GM12878 (cell line): Measurements from ENCODE around the gene LMNB1. TPM values are rescaled to one million over a fixed set of nuclear protein-coding genes. Genes with fewer than 3 reads are reported as not detected.

Experiments used
- ATAC-seq: fragments of 200-7000 bp; cut with Tn5 transposase; 3 replicates; pipeline ENCODE4 v1.9.1; 2020; ENCODE audit warnings: mild to moderate bottlenecking, moderate library complexity
- BruUV-seq: library from RNA; stranded (reverse); fragments of 400-500 nt; replicated peaks from 2 replicates; lab custom pipeline; 2021; lab: Mats Ljungman, UMichigan
- CTCF ChIA-PET: fragments of 300-600 bp; sonication (Branson Sonifier 250); formaldehyde crosslinking; extraction: SDS; loops from one replicate; lab custom pipeline; 2021; ENCODE audit warnings: inconsistent platforms; lab: Yijun Ruan, JAX
- POLR2A ChIA-PET: fragments of 350-600 bp; formaldehyde crosslinking; extraction: SDS; loops from one replicate; lab custom pipeline; 2021; ENCODE audit warnings: inconsistent platforms; lab: Charles Lee
- RAD21 ChIA-PET: fragments of 300-600 bp; sonication (Branson Sonifier 250); formaldehyde crosslinking; loops from one replicate; lab custom pipeline; 2023; ENCODE audit warnings: antibody characterized with exemption; ENCODE audit not compliant: unreplicated experiment; lab: Charles Lee
- SMC1A ChIA-PET: fragments of 300-600 bp; sonication (Branson Sonifier 250); formaldehyde crosslinking; loops from one replicate; lab custom pipeline; 2023; ENCODE audit not compliant: unreplicated experiment, uncharacterized antibody; lab: Charles Lee
- DNase-seq: peaks from one replicate; pipeline ENCODE4 v3.0.0-alpha.2; 2011; ENCODE audit warnings: low read depth, low spot score
- FAIRE-seq: peaks from 3 replicates; lab custom pipeline; 2011; peaks lifted over from hg19 to GRCh38; lab: Jason Lieb, UNC
- H2AFZ ChIP-seq: 2 replicates; pipeline ENCODE4 v1.6.0; 2011; ENCODE audit warnings: low read depth, low read length, control low read depth; ENCODE audit not compliant: control insufficient read depth
- H3K27ac ChIP-seq: 2 replicates; pipeline ENCODE4 v1.5.1; 2011; ENCODE audit warnings: control low read depth; ENCODE audit not compliant: control insufficient read depth, insufficient read depth
- H3K27me3 ChIP-seq, 2 experiments: replicated peaks in 1 of 2; 2 replicates each; pipeline versions ENCODE4 v1.6.0 to v1.6.1; 2011; ENCODE audit warnings: low read length in 1 of 2; ENCODE audit not compliant: control insufficient read depth in 2 of 2, insufficient read depth in 2 of 2
- H3K36me3 ChIP-seq, 2 experiments: 2 replicates each; pipeline ENCODE4 v1.5.1; 2011; ENCODE audit warnings: low read length in 1 of 2; ENCODE audit not compliant: control insufficient read depth in 2 of 2, insufficient read depth in 2 of 2
- H3K4me1 ChIP-seq: 2 replicates; pipeline ENCODE4 v1.6.1; 2011; ENCODE audit warnings: mild to moderate bottlenecking, low read length, moderate library complexity, mixed read lengths; ENCODE audit not compliant: control insufficient read depth, insufficient read depth
- H3K4me2 ChIP-seq: 2 replicates; pipeline ENCODE4 v1.6.0; 2011; ENCODE audit warnings: control low read depth; ENCODE audit not compliant: control insufficient read depth, insufficient read depth
- H3K4me3 ChIP-seq: fragments of 200-600 bp; sonication (generic); 2 replicates; pipeline ENCODE4 v1.5.1; 2016
- H3K79me2 ChIP-seq: 2 replicates; pipeline ENCODE4 v1.6.0; 2011; ENCODE audit warnings: low read length; ENCODE audit not compliant: control insufficient read depth, insufficient read depth
- H3K9ac ChIP-seq: 2 replicates; pipeline ENCODE4 v1.8.0; 2011; ENCODE audit warnings: low read length, control low read depth, mixed read lengths; ENCODE audit not compliant: control insufficient read depth, insufficient read depth
- H3K9me3 ChIP-seq: replicated peaks from 3 replicates; pipeline ENCODE4 v1.5.1; 2011; ENCODE audit warnings: mild to moderate bottlenecking, low read length; ENCODE audit not compliant: control insufficient read depth, insufficient read depth
- H4K20me1 ChIP-seq: 2 replicates; pipeline ENCODE4 v1.6.0; 2011; ENCODE audit not compliant: control insufficient read depth, insufficient read depth
- BHLHE40 ChIP-seq, 2 experiments: fragments of 450-650 bp in 1 of 2; IDR thresholded peaks; 2 replicates each; pipeline ENCODE4 v1.6.1; 2011 to 2017; ENCODE audit warnings: low read depth in 2 of 2, borderline replicate concordance in 1 of 2, improper control_type of control experiment in 1 of 2, low read length in 1 of 2, mild to moderate bottlenecking in 1 of 2
- CBX3 ChIP-seq: fragments of 200-600 bp; sonication (generic); IDR thresholded peaks from 2 replicates; pipeline ENCODE4 v1.6.1; 2016; ENCODE audit warnings: low read depth, borderline replicate concordance
- EED ChIP-seq: sonication (generic); IDR thresholded peaks from 2 replicates; pipeline ENCODE4 v1.6.1; 2016; ENCODE audit warnings: antibody characterized with exemption, low read depth
- FOS ChIP-seq: IDR thresholded peaks from 3 replicates; pipeline ENCODE4 v1.6.1; 2011; ENCODE audit warnings: borderline replicate concordance; ENCODE audit not compliant: insufficient read length; ENCODE audit errors: extremely low read depth
- FOXM1 ChIP-seq: IDR thresholded peaks from 2 replicates; pipeline ENCODE4 v1.6.1; 2012; ENCODE audit warnings: low read depth, mild to moderate bottlenecking, inconsistent platforms, low read length, moderate library complexity
- NR2C2 ChIP-seq: IDR thresholded peaks from 2 replicates; pipeline ENCODE4 v1.6.1; 2011; ENCODE audit warnings: borderline replicate concordance, low read depth; ENCODE audit not compliant: control insufficient read depth, insufficient read length
- PAX5 ChIP-seq: IDR thresholded peaks from 2 replicates; pipeline ENCODE4 v1.6.1; 2011; ENCODE audit warnings: low read depth, low read length, borderline replicate concordance
- RAD21 ChIP-seq: IDR thresholded peaks from 2 replicates; pipeline ENCODE4 v1.6.1; 2011; ENCODE audit warnings: mild to moderate bottlenecking, low read depth, low read length, moderate library complexity; ENCODE audit not compliant: insufficient read depth
- SIX5 ChIP-seq: IDR thresholded peaks from 2 replicates; pipeline ENCODE4 v1.6.1; 2011; ENCODE audit warnings: mild to moderate bottlenecking, low read depth, low read length, moderate library complexity; ENCODE audit not compliant: severe bottlenecking
- SMC3 ChIP-seq: IDR thresholded peaks from 2 replicates; pipeline ENCODE4 v1.6.1; 2011; ENCODE audit warnings: low read length, improper control_type of control experiment, borderline replicate concordance
- ZBED1 ChIP-seq: IDR thresholded peaks from 2 replicates; pipeline ENCODE4 v1.6.1; 2016; ENCODE audit warnings: borderline replicate concordance
- ZSCAN29 ChIP-seq: fragments of 450-650 bp; IDR thresholded peaks from 2 replicates; pipeline ENCODE4 v1.6.1; 2017; ENCODE audit warnings: mild to moderate bottlenecking, moderate library complexity
- WGBS: methylation state at CpG from one replicate; pipeline ENCODE4 v1.1.6; 2016; ENCODE audit warnings: low lambda C conversion rate; ENCODE audit not compliant: insufficient replicate concordance, insufficient coverage; ENCODE audit errors: missing lambda C conversion rate; 5-methylcytosine and 5-hydroxymethylcytosine counted together
- in situ Hi-C: fragments of 300-500 bp; cut with MboI; formaldehyde crosslinking; loops from 9 replicates; pipeline ENCODE4 v1.14.3; 2018; ENCODE audit warnings: mixed read lengths
- intact Hi-C: fragments of 100-400 bp; cut with micrococcal nuclease; formaldehyde crosslinking; loops from one replicate; pipeline ENCODE4 v1.14.2; 2022; ENCODE audit not compliant: unreplicated experiment
- polyA plus RNA-seq, 11 experiments: library from polyadenylated mRNA; depleted of rRNA in 4 of 11; unstranded in 6 of 11; stranded (reverse) in 5 of 11; fragments of >200 nt; fragmentation: Nextera tagmentation in 4 of 11; fragmentation: Illumina TruSeq in 1 of 11; extraction: Ambion mirVana in 4 of 11; extraction: Trizol in 1 of 11; gene quantifications; 1 replicate in 1 of 11; 2 replicates in 10 of 11; pipeline versions ENCODE4 v1.2.1 to v1.2.3, GENCODE V29; 2011 to 2016; ENCODE audit warnings: inconsistent platforms in 2 of 11, missing spikeins in 2 of 11, low read depth in 1 of 11
- total RNA-seq, 4 experiments: library from RNA; depleted of rRNA in 3 of 4; stranded (reverse); fragments of >200 nt in 3 of 4; fragmentation: Illumina TruSeq in 1 of 4; extraction: Trizol in 1 of 4; gene quantifications; 2 replicates each; pipeline versions ENCODE4 v1.2.1 to v1.2.3, GENCODE V29; 2013 to 2021
- TF ChIP-seq, protein P1 (sequence below): IDR thresholded peaks from 2 replicates; pipeline ENCODE4 v1.6.1; 2011; ENCODE audit warnings: borderline replicate concordance, low read depth, mild to moderate bottlenecking, moderate library complexity, low read length; ENCODE audit not compliant: insufficient read depth, poor library complexity, severe bottlenecking
- TF ChIP-seq, protein P2 (sequence below), 3 experiments: IDR thresholded peaks in 2 of 3; conservative IDR thresholded peaks in 1 of 3; 2 replicates each; pipeline ENCODE4 v1.5.1; 2011; ENCODE audit warnings: low read depth in 3 of 3, low read length in 3 of 3, mild to moderate bottlenecking in 3 of 3, control low read depth in 2 of 3, moderate library complexity in 2 of 3, inconsistent platforms in 1 of 3, mixed read lengths in 1 of 3; ENCODE audit not compliant: control insufficient read depth in 2 of 3, insufficient read depth in 1 of 3; ENCODE audit errors: extremely low read depth in 1 of 3

LMNB1 gene
- total and polyA plus RNA-seq, 10 of the 15 experiments (the other 5 are each of a cell fraction or from before 2014, with no cell fraction given) = 7.0 to 185 (median 86.4) TPM

DNA sequence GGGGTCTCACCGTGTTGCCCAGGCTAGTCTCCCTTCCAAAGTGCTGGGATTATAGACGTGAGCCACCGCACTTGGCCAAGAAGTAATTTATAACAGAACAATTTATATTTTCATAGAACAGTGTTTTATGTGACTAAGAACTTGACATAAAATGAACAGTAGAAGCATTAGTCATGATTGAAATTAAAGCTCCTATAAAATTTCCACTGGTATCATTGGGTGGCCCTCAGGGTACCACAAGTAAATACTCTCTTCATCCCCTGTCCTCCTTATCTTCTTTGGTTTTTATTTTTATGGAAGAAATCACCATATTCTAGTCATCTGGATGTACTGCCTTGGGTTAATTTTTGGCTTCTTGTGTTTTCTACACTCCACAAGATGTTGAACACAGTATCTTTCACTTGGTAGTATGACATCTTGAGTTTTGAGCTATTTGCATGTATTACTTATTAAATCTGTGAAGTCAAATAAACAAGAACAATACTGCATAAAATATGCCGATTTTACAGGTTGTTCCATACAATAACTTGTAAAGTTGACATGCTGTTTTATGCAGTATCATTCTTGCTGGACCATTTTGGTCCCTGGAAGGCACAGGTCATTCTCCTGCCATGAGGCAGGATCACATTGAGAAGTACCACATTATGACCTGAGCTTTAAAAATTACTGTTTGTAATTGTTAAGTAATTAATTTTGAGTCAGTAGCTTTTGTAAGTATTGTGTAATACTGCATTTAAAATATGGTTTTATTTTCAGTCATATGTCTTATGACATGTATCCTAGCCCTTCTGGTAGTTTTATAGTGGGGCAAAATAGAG lies 24.4 kb downstream of the LMNB1 start (continued):
- TF ChIP-seq, protein P1, sequence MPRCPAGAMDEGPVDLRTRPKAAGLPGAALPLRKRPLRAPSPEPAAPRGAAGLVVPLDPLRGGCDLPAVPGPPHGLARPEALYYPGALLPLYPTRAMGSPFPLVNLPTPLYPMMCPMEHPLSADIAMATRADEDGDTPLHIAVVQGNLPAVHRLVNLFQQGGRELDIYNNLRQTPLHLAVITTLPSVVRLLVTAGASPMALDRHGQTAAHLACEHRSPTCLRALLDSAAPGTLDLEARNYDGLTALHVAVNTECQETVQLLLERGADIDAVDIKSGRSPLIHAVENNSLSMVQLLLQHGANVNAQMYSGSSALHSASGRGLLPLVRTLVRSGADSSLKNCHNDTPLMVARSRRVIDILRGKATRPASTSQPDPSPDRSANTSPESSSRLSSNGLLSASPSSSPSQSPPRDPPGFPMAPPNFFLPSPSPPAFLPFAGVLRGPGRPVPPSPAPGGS = no peak
- TF ChIP-seq ZBED1 = no peak
- no peak for TF ChIP-seq EED
- no peak for TF ChIP-seq SIX5
- TF ChIP-seq ZSCAN29 = no peak

DNA sequence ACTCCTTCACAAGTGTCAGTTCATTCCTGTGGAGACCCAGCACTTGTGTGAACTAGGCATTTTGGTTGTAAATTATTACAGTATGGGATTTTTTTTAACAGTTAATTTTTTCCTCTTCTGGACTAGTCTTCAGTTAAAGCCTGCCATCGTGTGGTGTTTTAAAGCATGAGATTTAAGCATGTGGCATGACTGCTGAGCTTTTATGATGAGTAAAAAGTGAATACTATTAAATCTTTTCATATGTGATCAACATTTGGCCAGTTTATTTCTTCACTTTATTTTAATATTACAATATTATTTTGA lies 25.0 kb downstream of the LMNB1 start:
- BruUV-seq = no TSS peak
- ATAC-seq (peak; percentile 68), DNase-seq (no peak), FAIRE-seq (no peak)
- CTCF ChIA-PET = interaction anchor here (0.5 to 11.2 kb wide), 17 partner anchors 8 to 511 kb away, joined by 3 to 108 read pairs (median 5); partner anchors contain the start of gene LMNB1
- SMC1A ChIA-PET = interaction anchor here (0.8 to 3.8 kb wide), 15 partner anchors 9 to 152 kb away, joined by 3 to 44 read pairs (median 6); no protein-coding TSS in a partner anchor
- in situ Hi-C loops (no loop called here), intact Hi-C loops (loop anchor here (1.0 kb wide), 2 partner anchors 22 to 126 kb away; no protein-coding TSS in a partner anchor)
- Histone ChIP-seq H3K79me2 (peaks cover 78% of the 10 kb centered on the region), H3K4me1 (peaks cover 7% of the 10 kb centered on the region; the same call in 1 of the 2 replicates), H3K4me3 (no peak overlapping the region), H3K9me3 (no peaks in the 10 kb centered on the region), H2AFZ (no peak overlapping the region), H3K27me3 (no peaks in the 10 kb centered on the region), H3K27ac (no peak overlapping the region), H3K9ac (no peak overlapping the region), H4K20me1 (no peaks in the 10 kb centered on the region), H3K4me2 (no peak overlapping the region), H3K36me3 (peaks cover 5 to 12% of the 10 kb centered on the region in 2 experiments)
- TF ChIP-seq BHLHE40 (IDR thresholded peaks at IDR 0.05; ENCODE audit: borderline replicate concordance in 1 of 2, low read depth in 2 of 2, low read length in 1 of 2) = no peak
- TF ChIP-seq RAD21 = peak; percentile 73
- no peak for TF ChIP-seq PAX5
- no peak for TF ChIP-seq FOS
- TF ChIP-seq CBX3 = no peak
- TF ChIP-seq FOXM1 = no peak
- TF ChIP-seq, protein P2, sequence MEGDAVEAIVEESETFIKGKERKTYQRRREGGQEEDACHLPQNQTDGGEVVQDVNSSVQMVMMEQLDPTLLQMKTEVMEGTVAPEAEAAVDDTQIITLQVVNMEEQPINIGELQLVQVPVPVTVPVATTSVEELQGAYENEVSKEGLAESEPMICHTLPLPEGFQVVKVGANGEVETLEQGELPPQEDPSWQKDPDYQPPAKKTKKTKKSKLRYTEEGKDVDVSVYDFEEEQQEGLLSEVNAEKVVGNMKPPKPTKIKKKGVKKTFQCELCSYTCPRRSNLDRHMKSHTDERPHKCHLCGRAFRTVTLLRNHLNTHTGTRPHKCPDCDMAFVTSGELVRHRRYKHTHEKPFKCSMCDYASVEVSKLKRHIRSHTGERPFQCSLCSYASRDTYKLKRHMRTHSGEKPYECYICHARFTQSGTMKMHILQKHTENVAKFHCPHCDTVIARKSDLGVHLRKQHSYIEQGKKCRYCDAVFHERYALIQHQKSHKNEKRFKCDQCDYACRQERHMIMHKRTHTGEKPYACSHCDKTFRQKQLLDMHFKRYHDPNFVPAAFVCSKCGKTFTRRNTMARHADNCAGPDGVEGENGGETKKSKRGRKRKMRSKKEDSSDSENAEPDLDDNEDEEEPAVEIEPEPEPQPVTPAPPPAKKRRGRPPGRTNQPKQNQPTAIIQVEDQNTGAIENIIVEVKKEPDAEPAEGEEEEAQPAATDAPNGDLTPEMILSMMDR (IDR thresholded peaks at IDR 0.05 in 2 of 3, conservative IDR thresholded peaks at IDR 0.05 in 1 of 3; ENCODE audit: control insufficient read depth in 2 of 3, extremely low read depth in 1 of 3, insufficient read depth in 1 of 3, low read depth in 3 of 3, low read length in 3 of 3) = peak; percentile 39 to 66 (median 49); a peak in 4 of 6 replicates
- TF ChIP-seq SMC3 = peak; percentile 59; the same call in 1 of the 2 replicates
- no peak for TF ChIP-seq NR2C2
- WGBS = 0% methylated on average over 1 of the region's 1 CpG
- RAD21 ChIA-PET = interaction anchor here (0.6 to 6.1 kb wide), 13 partner anchors 9 to 224 kb away, joined by 3 to 67 read pairs (median 4); partner anchors contain the start of gene LMNB1
- POLR2A ChIA-PET = interaction anchor here (1.2 to 2.9 kb wide), 2 partner anchors 21 to 23 kb away, joined by 4 to 17 read pairs; no protein-coding TSS in a partner anchor
